NCI-H187 (cell line): ENCODE measurements around the gene CDHR4.
"Not testable (repeated sequence)": the region's sequence is repeated elsewhere in the genome, so short reads cannot be mapped to it uniquely, and the experiment has no call there.

Experiments used
- DNase-seq, 2 experiments: peaks; one replicate each; lab custom pipeline; 2025; lab: John Stamatoyannopoulos, UW

CDHR4 gene

GRCh38 chr3:49780080-49780974 is 19.3 kb downstream of the CDHR4 start:
- DNase-seq, result no peak

GRCh38 chr3:49779358-49780079 is 20.2 kb downstream of the CDHR4 start:
- no peak for DNase-seq

DNA sequence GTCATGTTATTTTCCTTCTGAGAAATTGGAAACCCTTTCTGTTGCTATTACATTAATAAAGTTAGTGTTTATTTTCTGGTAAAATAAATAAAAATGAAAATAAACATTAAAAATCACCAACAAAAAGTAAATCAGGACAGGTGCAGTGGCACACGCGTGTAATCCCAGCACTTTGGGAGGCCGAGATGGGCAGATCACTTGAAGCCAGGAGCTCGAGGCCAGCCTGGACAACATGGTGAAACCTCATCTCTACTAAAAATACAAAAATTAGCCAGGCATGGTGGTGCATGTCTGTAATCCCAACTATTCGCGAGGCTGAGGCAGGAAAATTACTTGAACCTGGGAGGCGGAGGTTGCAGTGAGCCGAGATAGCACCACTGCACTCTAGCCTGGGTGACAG is 23.6 kb downstream of the CDHR4 start:
- DNase-seq, result not testable (repeated sequence)

- DNase-seq, result no peak
Observed at GRCh38 chr3:49775538-49775937, 24.1 kb downstream of the CDHR4 start.

DNA sequence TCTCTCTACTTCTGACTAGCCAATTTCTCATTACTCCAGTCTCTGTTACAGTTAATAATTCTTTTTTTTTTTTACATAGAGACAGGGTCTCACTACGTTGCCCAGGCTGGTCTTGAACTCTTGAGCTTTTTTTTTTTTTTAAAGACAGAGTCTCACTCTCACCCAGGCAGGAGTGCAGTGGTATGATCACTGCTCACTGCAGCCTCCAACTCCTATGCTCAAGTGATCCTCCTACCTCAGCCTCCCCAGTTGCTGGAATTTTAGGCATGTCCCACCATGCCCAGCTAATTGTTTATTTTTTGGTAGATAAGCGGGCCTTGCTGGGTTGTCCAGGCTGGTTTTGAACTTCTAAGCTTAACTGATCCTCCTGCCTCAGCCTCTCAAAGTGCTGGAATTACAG is 27.0 kb downstream of the CDHR4 start:
- DNase-seq, result no peak

GRCh38 chr3:49771340-49771938 is 28.2 kb downstream of the CDHR4 start:
- DNase-seq, result no peak

DNA sequence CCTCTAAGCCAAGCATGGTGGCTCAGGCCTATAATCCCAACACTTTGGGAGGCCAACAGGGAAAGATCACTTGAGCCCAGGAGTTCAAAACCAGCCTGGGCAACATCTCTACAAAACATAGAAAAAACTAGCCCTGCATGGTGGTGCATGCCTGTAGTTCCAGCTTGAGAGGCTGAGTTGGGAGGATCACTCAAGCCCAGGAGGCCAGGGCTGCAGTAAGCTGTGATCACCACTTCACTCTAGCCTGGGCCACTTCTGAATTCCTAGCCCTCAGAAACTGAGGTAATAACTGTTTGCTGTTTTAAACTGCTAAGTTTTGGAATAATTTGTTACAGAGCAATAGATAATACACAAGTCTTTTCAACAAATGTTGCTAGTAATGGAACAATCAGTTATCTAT is 29.7 kb downstream of the CDHR4 start:
- no peak for DNase-seq

DNA sequence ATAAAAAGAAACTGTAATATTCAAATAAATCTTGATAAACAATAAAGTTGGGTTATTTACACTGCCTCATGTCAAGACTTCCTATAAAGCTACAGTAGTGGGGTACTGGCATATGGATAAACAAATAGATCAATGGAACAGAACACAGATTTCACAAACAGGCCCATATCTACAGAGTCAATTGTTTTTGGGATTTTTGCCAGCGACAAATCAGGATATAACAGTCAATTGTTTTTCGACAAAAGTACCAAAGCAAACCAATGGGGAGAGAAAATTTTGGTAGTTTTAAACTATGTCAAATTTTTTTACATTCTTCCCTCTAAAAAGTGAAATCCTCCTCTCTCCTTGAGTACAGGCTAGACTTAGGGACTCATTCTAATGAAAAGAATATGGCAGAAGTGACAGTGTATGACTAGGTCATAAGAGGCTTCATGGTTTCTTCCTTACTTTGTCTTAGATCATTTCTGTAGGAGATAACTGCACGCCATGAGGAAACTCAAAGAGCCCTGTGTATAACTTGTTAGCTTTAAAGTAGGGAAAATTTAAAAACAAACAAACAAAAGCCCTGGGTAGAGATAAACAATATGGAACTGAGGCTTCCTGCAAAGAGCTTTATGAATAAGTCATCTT is 30.3 kb downstream of the CDHR4 start:
- DNase-seq, result no peak

- no peak for DNase-seq
Observed at GRCh38 chr3:49763981-49764380, 35.7 kb downstream of the CDHR4 start.

GRCh38 chr3:49761661-49762060 is 38.0 kb downstream of the CDHR4 start:
- DNase-seq, result no peak

GRCh38 chr3:49759226-49759625 is 40.4 kb downstream of the CDHR4 start:
- DNase-seq, result no peak

- DNase-seq, result no peak
Observed at GRCh38 chr3:49757197-49757596, 42.5 kb downstream of the CDHR4 start.

DNA sequence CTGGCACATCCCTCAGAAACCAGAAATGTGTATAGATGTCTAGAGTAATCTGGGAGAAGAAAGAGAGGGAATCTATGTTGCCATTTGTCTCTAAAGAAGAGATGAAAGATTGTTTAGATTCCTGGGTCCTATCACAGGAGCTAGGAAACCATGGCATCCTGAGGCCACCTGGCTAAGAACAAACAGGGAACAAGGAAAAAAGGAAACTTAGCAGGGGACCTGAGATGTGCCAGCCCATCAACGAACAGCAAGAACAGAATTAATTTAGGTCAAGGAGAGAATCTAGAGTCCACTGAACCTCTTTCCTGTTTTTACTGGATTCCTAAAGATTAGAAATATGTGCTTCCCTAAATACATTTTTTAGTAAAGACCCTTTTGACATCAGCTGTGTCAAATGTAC is 43.6 kb downstream of the CDHR4 start:
- no peak for DNase-seq

- no peak for DNase-seq
Observed at GRCh38 chr3:49754536-49754935, 45.1 kb downstream of the CDHR4 start.

GRCh38 chr3:49751501-49751900 is 48.2 kb downstream of the CDHR4 start:
- no peak for DNase-seq

DNA sequence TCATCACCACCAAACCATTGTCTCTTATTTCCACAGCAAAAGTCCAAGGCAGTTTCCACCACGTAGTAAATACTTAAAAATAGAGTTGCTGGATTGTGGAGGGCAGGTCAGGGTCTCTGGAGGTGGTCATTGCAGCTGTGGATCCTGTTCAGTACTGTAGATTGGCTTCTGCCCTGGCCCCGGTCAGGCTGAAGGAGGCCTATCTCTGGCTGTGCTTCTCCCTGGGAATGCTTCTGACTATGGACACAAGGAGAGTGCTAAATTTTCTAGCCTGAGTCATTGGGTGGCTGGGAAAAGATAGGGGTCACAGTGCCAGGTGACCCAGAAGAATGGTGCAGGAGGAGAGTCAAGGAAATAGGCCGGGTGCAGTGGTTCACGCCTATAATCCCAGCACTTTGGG is 49.6 kb downstream of the CDHR4 start:
- DNase-seq, result no peak

- DNase-seq, result not testable (repeated sequence)
Observed at GRCh38 chr3:49748874-49749273, 50.8 kb downstream of the CDHR4 start.

DNA sequence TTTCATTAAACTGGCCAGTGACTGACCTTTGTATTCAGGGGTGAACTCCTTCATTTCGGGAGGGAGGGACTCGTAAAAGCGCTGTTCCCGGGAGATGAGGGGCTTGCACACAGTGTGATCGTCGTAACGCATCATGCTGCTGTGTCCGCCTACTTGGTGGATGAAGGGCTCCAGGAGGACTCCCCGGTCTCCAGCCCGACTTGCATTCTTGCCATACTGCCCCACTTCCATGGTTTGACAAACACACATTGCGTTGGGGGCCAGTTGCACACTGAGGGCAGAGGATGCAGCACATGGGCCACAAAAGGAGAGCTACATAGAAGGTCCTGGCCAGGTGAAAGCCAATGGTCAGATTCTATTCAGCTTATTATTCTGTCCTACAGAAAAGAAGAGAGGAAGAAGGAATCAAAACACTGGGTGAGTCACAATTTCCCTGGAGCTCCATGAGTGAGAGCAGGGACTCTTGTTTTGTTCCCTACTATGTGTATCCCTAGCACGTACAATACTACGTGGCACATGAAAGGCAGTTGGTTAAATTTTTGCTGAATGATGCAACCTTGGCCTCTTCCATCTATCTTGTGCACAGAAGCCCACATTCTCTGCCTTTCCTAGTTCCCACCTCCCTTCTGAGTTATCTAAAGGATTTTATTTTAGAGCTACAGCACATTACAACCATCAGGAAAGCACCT is 51.7 kb downstream of the CDHR4 start:
- no peak for DNase-seq

- no peak for DNase-seq
Observed at GRCh38 chr3:49745986-49746385, 53.7 kb downstream of the CDHR4 start.
